GM21717 (cell line): ENCODE data around the gene HPDL.

Experiments used
- ATAC-seq: cut with Tn5 transposase; IDR thresholded peaks from one replicate; pipeline ENCODE4 v1.9.1; 2021; ENCODE audit warnings: mild to moderate bottlenecking, moderate library complexity; ENCODE audit not compliant: unreplicated experiment

HPDL gene

DNA sequence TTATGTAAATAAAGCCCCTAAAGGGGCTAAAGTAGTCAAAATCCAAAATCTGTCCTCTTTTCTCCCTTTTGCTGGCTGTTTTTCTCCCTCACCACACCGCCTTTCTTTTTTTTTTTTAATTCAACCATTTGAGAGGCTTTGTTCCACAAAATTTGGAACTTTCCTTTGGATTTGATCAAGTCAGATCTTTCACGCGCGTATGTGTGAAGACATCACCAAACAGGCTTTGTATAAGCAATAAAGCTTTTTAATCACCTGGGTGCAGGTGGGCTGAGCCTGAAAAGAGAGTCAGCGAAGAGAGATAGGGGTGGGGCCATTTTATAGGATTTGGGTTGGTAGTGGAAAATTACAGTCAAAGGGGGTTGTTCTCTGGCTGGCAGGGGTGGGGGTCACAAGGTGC is 5.3 kb upstream of the HPDL start:
- ATAC-seq, result no peak

DNA sequence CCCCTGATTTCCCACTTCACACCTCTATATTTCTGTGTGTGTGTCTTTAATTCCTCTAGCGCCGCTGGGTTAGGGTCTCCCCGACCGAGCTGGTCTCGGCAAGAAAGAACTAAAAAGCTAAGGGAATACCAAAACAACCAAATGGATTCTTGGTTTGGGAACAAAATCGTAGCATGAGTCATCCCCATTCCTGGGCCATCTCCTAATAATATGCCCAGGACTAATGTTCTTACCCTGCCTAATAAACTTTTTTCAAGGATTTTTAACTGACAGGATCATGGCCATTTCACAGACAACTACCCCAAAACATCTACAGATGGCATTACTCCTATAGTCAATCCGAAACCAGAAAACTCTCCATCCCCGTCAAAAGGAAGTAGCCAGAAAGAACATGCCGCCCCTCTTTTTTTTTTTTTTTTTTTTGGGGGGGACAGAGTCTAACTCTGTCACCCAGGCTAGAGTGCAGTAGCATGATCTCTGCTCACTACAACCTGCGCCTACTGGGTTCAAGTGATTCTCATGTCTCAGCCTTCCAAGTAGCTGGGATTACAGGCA is 4.1 kb upstream of the HPDL start:
- ATAC-seq, result no peak

GRCh38 chr1:45325851-45326506 is 716 bp upstream of the HPDL start:
- no peak for ATAC-seq

DNA sequence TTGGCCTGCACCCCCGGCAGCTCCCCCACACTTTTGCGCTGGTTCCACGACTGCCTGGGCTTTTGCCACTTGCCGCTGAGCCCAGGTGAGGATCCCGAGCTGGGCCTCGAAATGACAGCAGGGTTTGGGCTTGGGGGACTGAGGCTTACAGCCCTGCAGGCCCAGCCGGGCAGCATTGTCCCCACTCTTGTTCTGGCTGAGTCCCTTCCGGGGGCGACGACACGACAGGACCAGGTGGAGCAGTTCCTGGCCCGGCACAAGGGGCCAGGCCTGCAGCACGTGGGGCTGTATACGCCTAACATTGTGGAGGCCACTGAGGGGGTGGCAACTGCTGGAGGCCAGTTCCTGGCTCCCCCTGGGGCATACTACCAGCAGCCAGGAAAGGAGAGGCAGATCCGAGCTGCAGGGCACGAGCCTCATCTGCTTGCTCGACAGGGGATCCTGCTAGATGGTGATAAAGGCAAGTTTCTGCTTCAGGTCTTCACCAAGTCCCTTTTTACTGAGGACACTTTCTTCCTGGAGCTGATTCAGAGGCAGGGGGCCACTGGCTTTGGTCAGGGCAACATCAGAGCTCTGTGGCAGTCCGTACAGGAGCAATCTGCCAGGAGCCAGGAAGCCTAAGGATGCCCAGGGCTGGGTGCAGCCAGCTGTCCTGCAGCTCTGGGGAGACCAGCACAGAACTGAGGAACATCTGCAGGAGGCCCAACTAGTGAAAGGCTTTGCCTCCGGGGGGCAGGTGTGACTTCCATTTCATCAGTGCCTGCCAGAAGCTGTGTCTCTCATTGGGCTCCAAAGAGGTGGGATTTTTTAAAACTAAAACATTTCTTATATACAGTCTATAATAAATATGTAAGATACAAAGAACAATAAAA is 1.2 kb downstream of the HPDL start:
- ATAC-seq, result no peak

DNA sequence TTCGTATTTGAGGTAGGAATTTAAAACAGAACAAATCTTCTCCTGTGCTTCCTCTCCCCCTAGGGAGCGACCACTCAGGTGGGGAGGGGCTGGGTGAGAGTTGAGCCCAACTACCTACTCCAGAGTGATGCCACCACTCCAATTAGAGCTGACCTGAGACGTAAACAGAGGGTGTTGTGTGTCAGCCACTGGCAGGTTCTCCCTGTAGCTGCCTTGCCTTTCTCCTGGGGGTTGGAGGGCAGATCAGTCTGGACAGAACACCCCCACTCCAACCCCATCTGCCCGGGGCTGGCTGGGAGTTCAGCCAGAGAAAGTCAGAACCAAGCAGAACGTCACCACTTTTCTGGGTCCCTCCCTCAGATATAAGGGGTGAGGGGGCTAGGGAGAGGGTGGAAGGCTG is 2.0 kb downstream of the HPDL start:
- no peak for ATAC-seq

GRCh38 chr1:45329445-45329844 is 2.8 kb downstream of the HPDL start:
- no peak for ATAC-seq

DNA sequence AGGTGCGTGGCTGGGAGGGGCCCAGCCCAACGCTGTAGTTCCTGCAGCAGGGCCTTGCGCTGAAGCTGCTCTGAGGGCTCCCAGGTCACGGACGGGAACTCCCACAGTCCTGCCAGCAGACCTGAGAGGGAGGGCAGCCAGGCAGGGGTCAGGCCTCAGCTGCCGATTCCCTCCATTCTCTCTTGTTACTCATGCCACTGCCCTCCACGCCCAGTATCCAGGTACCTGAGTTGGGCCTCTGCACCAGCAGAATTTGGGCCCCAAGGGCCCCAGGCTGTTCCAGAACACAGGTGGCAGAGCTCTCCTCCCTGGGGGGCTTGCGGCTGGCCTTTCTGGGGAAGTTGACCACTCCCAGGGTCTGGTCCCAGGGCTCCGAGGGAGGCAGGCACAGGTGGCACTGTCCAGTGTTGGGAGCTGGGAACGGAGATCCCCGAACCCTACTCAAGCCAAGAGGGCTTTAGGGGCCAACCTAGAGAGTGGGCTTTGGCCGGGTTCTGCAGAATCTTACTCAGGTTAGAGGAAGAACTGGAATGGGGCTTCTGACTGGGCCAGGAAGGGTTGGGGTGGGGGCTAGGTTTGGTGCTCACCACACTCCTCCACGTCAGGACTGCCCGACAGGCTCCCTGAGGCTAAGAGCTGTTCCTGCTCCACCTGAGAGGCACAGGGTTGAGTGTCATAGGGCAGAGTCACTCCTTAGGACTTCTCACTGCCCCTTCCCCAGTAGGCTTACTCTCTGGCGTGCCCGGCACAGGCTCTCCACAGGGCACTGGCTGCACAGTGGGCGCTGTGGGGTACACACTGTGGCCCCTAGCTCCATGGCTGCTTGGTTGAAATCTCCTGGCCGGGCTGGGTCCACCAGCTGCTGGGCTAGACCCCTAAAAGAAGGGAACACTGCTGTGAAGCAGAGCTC is 5.0 kb downstream of the HPDL start:
- no peak for ATAC-seq

DNA sequence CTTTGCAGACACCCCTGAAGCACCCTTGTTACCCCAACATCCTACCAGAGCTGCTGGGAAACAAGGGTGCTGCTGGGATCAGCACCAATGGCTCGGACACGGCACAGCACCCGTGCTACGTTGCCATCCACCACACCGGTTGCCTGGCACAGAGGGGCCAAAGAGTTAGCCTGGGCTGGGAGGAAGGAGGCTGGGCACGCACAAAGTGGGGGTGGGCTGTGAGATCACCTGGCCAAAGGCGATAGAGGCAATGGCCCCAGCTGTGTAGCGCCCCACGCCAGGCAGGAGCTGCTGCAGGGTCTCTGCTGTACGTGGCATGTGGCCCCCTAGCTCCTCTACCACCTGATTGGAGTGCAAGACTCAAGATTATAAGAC is 5.6 kb downstream of the HPDL start:
- ATAC-seq, result no peak

GRCh38 chr1:45334308-45335245 is 7.9 kb downstream of the HPDL start:
- no peak for ATAC-seq

GRCh38 chr1:45335855-45336324 is 9.2 kb downstream of the HPDL start:
- ATAC-seq, result no peak

DNA sequence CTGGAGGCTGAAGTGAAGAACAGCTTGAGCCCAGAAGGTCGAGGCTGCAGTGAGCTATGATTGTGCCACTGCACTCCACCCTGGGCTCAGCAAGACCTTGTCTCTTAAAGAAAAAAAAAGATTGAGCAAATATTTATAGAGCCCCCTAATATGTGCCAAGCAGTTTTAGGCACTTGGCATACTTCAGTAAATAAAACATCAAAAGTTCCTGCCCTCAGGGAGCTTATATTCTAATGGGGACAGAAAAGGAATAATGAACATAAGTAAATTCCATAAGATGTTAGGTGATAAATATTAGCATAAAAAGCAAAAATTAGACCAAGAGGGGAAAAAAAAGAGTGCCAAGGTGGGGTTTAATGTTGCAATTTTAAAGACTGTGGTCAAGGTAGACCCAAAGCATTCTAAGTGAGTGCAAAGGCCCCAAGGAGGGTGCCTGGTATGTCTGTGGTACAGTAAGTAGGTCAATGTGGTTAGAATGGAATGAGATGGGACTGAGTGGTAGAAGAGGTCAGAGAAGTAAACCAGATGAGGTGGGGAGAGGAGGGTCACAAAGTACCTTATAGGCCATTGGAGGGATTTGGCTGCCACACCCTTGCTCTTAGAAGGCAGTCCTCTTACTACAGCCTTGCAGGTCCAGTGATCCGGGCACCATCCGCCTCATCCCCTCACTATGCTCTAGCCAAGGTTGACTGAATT is 11.1 kb downstream of the HPDL start:
- ATAC-seq, result no peak

DNA sequence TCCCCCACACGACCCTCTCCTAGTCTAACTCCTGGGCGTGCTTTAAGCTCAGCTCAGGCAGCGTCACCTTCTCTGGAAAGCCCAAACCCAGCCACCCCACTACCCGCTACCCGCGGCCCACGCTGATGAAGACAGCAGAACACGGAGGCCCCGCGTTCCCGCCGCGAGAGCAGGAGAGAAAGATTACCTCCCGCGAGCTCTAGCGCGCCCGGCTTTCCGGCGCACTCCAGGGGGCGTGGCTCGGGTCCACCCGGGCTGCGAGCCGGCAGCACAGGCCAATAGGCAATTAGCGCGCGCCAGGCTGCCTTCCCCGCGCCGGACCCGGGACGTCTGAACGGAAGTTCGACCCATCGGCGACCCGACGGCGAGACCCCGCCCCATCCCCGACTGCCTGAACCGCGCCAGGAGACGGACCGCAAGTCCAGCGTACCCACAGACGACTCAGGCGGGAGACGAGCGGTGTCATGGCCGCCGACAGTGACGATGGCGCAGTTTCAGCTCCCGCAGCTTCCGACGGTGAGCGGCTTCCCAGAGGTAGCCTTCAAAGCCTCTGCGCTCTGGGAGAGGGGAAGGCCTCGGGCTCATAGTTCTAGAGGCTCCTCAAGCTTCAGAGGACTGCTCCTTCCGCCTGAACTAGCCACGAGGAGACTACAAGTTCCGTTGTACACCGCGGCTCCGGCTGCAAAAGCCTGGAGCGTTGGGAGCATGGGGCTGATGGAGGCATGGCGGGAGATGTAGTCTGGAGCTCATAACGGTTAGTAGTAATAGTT is 13.3 kb downstream of the HPDL start, which contains the start of the genes MUTYH and TOE1:
MUTYH (minus strand) TSS at position 652 of the 770 bp plus-strand sequence. CDS start 5,935 bp downstream, outside the sequence.
TOE1 (plus strand) TSS at position 382 of the 770 bp plus-strand sequence; CDS start at position 465, 83 bp downstream.
- ATAC-seq, result peak; percentile 83

- no peak for ATAC-seq
Measured at GRCh38 chr1:45340816-45341466, 14.2 kb downstream of the HPDL start.

DNA sequence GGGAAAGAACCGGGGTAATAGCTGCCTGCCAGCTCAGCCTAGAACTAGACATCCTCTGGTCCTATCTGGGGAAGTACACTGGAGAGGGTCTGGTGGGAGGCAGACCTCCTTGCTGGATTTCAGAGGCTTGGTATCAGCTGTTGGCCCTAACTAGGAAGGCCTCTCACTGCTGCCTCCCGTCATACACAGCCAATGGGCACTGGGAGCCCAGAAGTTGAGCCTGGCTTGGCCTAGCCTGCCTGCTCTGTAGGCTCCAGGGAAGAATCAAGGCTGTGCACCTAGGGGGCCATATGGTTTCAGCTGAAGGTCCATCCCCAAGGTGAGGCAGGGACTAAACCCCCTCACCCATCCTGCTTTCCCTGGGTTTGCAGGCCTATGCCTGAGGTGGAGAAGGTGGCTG is 17.8 kb downstream of the HPDL start:
- ATAC-seq, result no peak

DNA sequence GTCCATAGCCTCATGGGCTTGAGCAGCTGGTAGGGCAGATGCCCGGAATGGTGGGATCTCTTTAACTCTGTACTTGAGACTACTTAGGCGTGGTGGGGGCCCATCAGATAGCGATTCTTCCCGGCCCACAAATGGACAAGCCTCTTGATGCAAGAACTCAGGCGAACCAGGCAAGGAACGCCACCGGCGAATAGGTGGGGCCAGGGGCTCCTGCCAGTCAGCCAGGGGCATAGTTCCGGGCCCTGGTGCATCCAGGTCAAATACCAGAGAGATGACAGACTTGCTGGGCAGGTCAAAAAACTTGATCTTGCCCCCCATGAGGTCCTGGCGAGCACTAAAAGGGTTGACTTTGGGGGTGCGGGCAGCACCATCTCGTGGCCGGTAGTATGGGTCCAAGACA is 18.3 kb downstream of the HPDL start:
- ATAC-seq, result no peak

DNA sequence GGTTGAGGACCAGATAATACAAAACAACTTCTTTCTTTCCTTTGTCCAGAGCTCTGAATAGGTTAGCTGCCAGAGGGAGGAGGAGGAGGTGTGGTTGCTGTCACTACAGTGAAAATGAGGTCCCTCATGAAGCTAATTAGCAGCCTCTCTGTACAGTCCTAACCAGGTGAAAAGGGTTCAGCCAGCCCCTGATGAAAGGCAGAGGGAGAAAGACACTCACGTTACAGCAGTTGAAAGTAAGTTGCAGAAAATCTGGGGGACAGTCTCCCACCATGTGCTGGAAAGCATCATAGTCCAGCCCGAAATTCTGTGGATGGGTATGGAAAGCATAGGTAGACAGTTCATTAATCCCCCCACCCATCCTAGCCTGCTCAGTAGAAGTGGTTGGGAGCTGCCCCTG is 19.8 kb downstream of the HPDL start:
- ATAC-seq, result no peak

- no peak for ATAC-seq
Measured at GRCh38 chr1:45348020-45348419, 21.3 kb downstream of the HPDL start.

DNA sequence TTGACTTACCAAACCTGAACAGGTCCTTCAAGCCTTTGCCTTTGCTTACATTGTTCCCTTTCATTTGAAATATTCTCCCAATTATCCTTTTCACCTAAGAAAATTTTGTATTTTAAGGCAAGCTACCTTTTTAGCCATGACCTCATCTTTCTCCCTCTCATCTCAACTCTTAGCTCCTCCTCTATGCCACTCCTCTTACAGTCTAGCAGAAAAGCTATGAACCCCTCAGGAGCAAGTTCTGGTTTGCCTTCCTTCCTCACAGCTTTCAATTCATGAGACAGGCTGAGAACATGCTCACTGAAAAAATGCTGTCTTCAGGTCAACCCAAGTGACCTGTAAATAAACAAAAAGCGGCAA is 21.9 kb downstream of the HPDL start:
- ATAC-seq, result no peak
